MM.1S (cell line): ENCODE results near the gene FOXL3.

Experiments used
- DNase-seq: peaks from one replicate; pipeline ENCODE4 v3.0.0-alpha.2; 2015
- H2AFZ ChIP-seq: fragments of 300-600 bp; sonication (generic); 2 replicates; pipeline ENCODE4 v1.6.0; 2016; ENCODE audit warnings: antibody characterized with exemption, low read length
- H3F3A ChIP-seq: fragments of 300-600 bp; sonication (generic); 2 replicates; pipeline ENCODE4 v1.6.1; 2016; ENCODE audit warnings: mild to moderate bottlenecking, antibody characterized with exemption, low read length, moderate library complexity, mixed read lengths; ENCODE audit not compliant: insufficient read depth
- H3K27ac ChIP-seq: fragments of 300-600 bp; sonication (generic); 2 replicates; pipeline ENCODE4 v1.5.1; 2016; ENCODE audit warnings: mild to moderate bottlenecking, low read length
- H3K27me3 ChIP-seq: fragments of 300-600 bp; sonication (generic); replicated peaks from 2 replicates; pipeline ENCODE4 v1.6.0; 2016; ENCODE audit warnings: low read length; ENCODE audit not compliant: insufficient read depth
- H3K36me3 ChIP-seq: fragments of 300-600 bp; sonication (generic); replicated peaks from 2 replicates; pipeline ENCODE4 v1.6.1; 2016; ENCODE audit warnings: mild to moderate bottlenecking, low read length, mixed read lengths; ENCODE audit not compliant: insufficient read depth
- H3K4me1 ChIP-seq: fragments of 300-600 bp; sonication (generic); 2 replicates; pipeline ENCODE4 v1.6.1; 2016; ENCODE audit warnings: low read length, mixed read lengths
- H3K4me2 ChIP-seq: fragments of 300-600 bp; sonication (generic); 2 replicates; pipeline ENCODE4 v1.6.0; 2016; ENCODE audit warnings: low read depth, low read length
- H3K4me3 ChIP-seq: fragments of 300-600 bp; sonication (generic); 2 replicates; pipeline ENCODE4 v1.5.1; 2016; ENCODE audit warnings: low read length, mixed read lengths
- H3K79me2 ChIP-seq: fragments of 300-600 bp; sonication (generic); 2 replicates; pipeline ENCODE4 v1.6.1; 2016; ENCODE audit warnings: mixed run types, low read length, mixed read lengths
- H3K9ac ChIP-seq: fragments of 300-600 bp; sonication (generic); 2 replicates; pipeline ENCODE4 v1.6.1; 2016; ENCODE audit warnings: low read length, mixed read lengths
- H3K9me2 ChIP-seq: fragments of 300-600 bp; sonication (generic); replicated peaks from 2 replicates; pipeline ENCODE4 v1.6.1; 2016; ENCODE audit warnings: mild to moderate bottlenecking, low read length, mixed read lengths; ENCODE audit not compliant: insufficient read depth
- H3K9me3 ChIP-seq: fragments of 300-600 bp; sonication (generic); replicated peaks from 2 replicates; pipeline ENCODE4 v1.6.1; 2016; ENCODE audit warnings: mild to moderate bottlenecking, low read length, mixed read lengths; ENCODE audit not compliant: insufficient read depth
- H4K20me1 ChIP-seq: fragments of 300-600 bp; sonication (generic); 2 replicates; pipeline ENCODE4 v1.6.1; 2016; ENCODE audit warnings: mild to moderate bottlenecking, low read length, moderate library complexity, mixed read lengths; ENCODE audit not compliant: insufficient read depth
- CTCF ChIP-seq: fragments of 300-600 bp; sonication (generic); IDR thresholded peaks from 2 replicates; pipeline ENCODE4 v1.5.1; 2016; ENCODE audit warnings: antibody characterized with exemption, low read length, mixed read lengths
- EZH2 ChIP-seq: fragments of 300-600 bp; sonication (generic); optimal IDR thresholded peaks from 2 replicates; pipeline ENCODE3; 2017; ENCODE audit warnings: low read depth, mild to moderate bottlenecking, antibody characterized with exemption, low read length, mixed read lengths
- EZH2phosphoT487 ChIP-seq: fragments of 300-600 bp; sonication (generic); IDR thresholded peaks from 2 replicates; pipeline ENCODE4 v1.6.1; 2018; ENCODE audit warnings: antibody characterized with exemption, low read length

Gene FOXL3

GRCh38 chr7:284762-285722 lies 4.9 kb upstream of the FOXL3 start:
- H3K4me3 ChIP-seq = no peak overlapping the region
- H3K9me3 ChIP-seq = no peaks in the 10 kb centered on the region
- H3K9ac ChIP-seq = no peak overlapping the region
- no peak overlapping the region for H3K4me2 ChIP-seq
- TF ChIP-seq CTCF (no peak), EZH2 (no peak), EZH2phosphoT487 (no peak)
- no peaks in the 10 kb centered on the region for H3K9me2 ChIP-seq
- H2AFZ ChIP-seq = no peak overlapping the region
- H4K20me1 ChIP-seq = no peaks in the 10 kb centered on the region
- DNase-seq = no peak
- H3K27ac ChIP-seq = no peak overlapping the region
- H3K4me1 ChIP-seq = no peaks in the 10 kb centered on the region
- H3K27me3 ChIP-seq = peaks cover 3% of the 10 kb centered on the region; the same call in 1 of the 2 replicates
- H3K36me3 ChIP-seq = no peaks in the 10 kb centered on the region
- no peaks in the 10 kb centered on the region for H3F3A ChIP-seq
- no peaks in the 10 kb centered on the region for H3K79me2 ChIP-seq

- Histone ChIP-seq H3K36me3 (no peaks in the 10 kb centered on the region), H3K27me3 (peaks cover 3% of the 10 kb centered on the region; the same call in 1 of the 2 replicates), H3F3A (no peaks in the 10 kb centered on the region), H3K9me2 (no peaks in the 10 kb centered on the region), H3K4me1 (no peaks in the 10 kb centered on the region), H3K27ac (no peak overlapping the region), H3K79me2 (no peaks in the 10 kb centered on the region), H4K20me1 (no peaks in the 10 kb centered on the region), H2AFZ (no peak overlapping the region), H3K9ac (no peak overlapping the region), H3K4me3 (no peak overlapping the region), H3K4me2 (no peak overlapping the region), H3K9me3 (no peaks in the 10 kb centered on the region)
- DNase-seq = no peak
- TF ChIP-seq CTCF (no peak), EZH2 (no peak), EZH2phosphoT487 (no peak)
These were observed 4.2 kb upstream of the FOXL3 start for GRCh38 chr7:285731-286130.

- TF ChIP-seq EZH2phosphoT487 = no peak
- H4K20me1 ChIP-seq = no peaks in the 10 kb centered on the region
- no peak overlapping the region for H3K27ac ChIP-seq
- no peak overlapping the region for H2AFZ ChIP-seq
- H3K36me3 ChIP-seq = no peaks in the 10 kb centered on the region
- no peak for DNase-seq
- H3K4me2 ChIP-seq = no peak overlapping the region
- H3K4me3 ChIP-seq = no peak overlapping the region
- H3K9ac ChIP-seq = no peak overlapping the region
- no peaks in the 10 kb centered on the region for H3F3A ChIP-seq
- H3K9me2 ChIP-seq = no peaks in the 10 kb centered on the region
- peaks cover 3% of the 10 kb centered on the region; the same call in 1 of the 2 replicates for H3K27me3 ChIP-seq
- H3K4me1 ChIP-seq = no peaks in the 10 kb centered on the region
- no peaks in the 10 kb centered on the region for H3K9me3 ChIP-seq
- no peaks in the 10 kb centered on the region for H3K79me2 ChIP-seq
These were observed 3.7 kb upstream of the FOXL3 start for GRCh38 chr7:286266-286665.

- Histone ChIP-seq H3K4me1 (no peaks in the 10 kb centered on the region), H3K27ac (no peak overlapping the region), H2AFZ (no peak overlapping the region), H4K20me1 (no peaks in the 10 kb centered on the region), H3K27me3 (peaks cover 3% of the 10 kb centered on the region; the same call in 1 of the 2 replicates), H3K79me2 (no peaks in the 10 kb centered on the region), H3K4me2 (no peak overlapping the region), H3K9me3 (no peaks in the 10 kb centered on the region), H3K36me3 (no peaks in the 10 kb centered on the region), H3K4me3 (no peak overlapping the region), H3K9ac (no peak overlapping the region), H3K9me2 (no peaks in the 10 kb centered on the region), H3F3A (no peaks in the 10 kb centered on the region)
- no peak for DNase-seq
- TF ChIP-seq EZH2 = no peak
- TF ChIP-seq CTCF = no peak
- TF ChIP-seq EZH2phosphoT487 = no peak
These were observed 1.3 kb upstream of the FOXL3 start for GRCh38 chr7:288671-289101.
